KMS-11 (cell line): Measurements from ENCODE around the gene RERE.
"Not testable (repeated sequence)": the region's sequence is repeated elsewhere in the genome, so short reads cannot be mapped to it uniquely, and the experiment has no call there.

Source experiments
- H2AFZ ChIP-seq: fragments of 200-600 bp; sonication (generic); 2 replicates; pipeline ENCODE4 v1.6.1; 2016; ENCODE audit warnings: antibody characterized with exemption, mixed run types, low read depth
- H3K27ac ChIP-seq: fragments of 200-600 bp; sonication (generic); 2 replicates; pipeline ENCODE4 v1.6.1; 2016; ENCODE audit warnings: mild to moderate bottlenecking, mixed run types
- H3K27me3 ChIP-seq: fragments of 200-600 bp; sonication (generic); 2 replicates; pipeline ENCODE4 v1.6.1; 2017; ENCODE audit warnings: mild to moderate bottlenecking, low read depth, mixed run types, moderate library complexity; ENCODE audit not compliant: insufficient read depth
- H3K36me3 ChIP-seq: fragments of 200-600 bp; sonication (generic); 2 replicates; pipeline ENCODE4 v1.6.1; 2017; ENCODE audit warnings: mild to moderate bottlenecking, mixed run types; ENCODE audit not compliant: insufficient read depth
- H3K4me1 ChIP-seq: fragments of 200-600 bp; sonication (generic); 2 replicates; pipeline ENCODE4 v1.6.1; 2016; ENCODE audit warnings: mild to moderate bottlenecking, low read depth, mixed run types; ENCODE audit not compliant: poor library complexity, severe bottlenecking
- H3K4me2 ChIP-seq: fragments of 200-600 bp; sonication (generic); 2 replicates; pipeline ENCODE4 v1.7.0; 2016; ENCODE audit warnings: mild to moderate bottlenecking, mixed run types
- H3K4me3 ChIP-seq: fragments of 200-600 bp; sonication (generic); IDR thresholded peaks from 2 replicates; pipeline ENCODE4 v1.6.1; 2017; ENCODE audit warnings: low read depth, low read length, mixed read lengths; ENCODE audit not compliant: insufficient read depth
- H3K79me2 ChIP-seq: fragments of 200-600 bp; sonication (generic); 2 replicates; pipeline ENCODE4 v1.6.1; 2016; ENCODE audit warnings: low read depth, mixed run types; ENCODE audit not compliant: insufficient read depth
- H3K9ac ChIP-seq: fragments of 200-600 bp; sonication (generic); 2 replicates; pipeline ENCODE4 v1.6.1; 2016; ENCODE audit warnings: mild to moderate bottlenecking, mixed run types
- H4K20me1 ChIP-seq: fragments of 200-600 bp; sonication (generic); 2 replicates; pipeline ENCODE4 v1.6.1; 2016; ENCODE audit warnings: mild to moderate bottlenecking, mixed run types; ENCODE audit not compliant: insufficient read depth
- TF ChIP-seq, protein P1 (sequence below): fragments of 200-600 bp; sonication (generic); conservative IDR thresholded peaks from 2 replicates; pipeline ENCODE4 v1.6.1; 2017; ENCODE audit warnings: low read depth, mild to moderate bottlenecking, antibody characterized with exemption, low read length, moderate library complexity, mixed read lengths

RERE gene

DNA sequence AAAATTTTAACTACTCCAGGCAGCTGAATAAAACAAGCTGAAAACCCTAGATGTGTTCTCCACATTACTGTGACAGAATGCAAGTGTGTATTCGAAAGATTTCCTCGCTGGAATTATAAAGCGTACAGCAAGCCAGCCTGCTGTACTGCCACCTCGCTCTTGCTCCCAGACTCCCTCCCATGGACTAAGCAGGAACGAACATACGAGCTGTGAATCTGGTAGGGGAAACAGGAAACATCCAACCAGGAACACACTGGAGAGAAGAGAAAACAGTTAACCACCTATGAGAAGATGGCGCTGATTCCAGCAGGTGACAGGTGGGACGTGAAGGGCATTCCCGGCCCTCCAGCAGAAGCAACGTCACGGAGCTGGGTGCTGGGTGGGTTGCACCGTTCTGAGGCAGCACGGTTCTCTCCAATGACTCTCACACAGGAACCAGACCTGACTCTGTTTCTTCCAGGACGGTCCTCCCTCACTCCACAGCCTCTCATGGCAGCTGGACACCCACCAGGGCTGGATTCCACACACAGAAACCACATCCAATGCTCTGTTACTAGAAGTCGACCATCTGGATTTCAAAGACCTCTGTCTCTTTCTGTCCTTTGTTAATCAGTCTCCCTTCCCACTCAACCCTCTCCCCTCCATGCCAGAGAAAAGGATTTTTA, 219.2 kb downstream of the RERE start:
- no peak overlapping the region for H3K9ac ChIP-seq
- 0 out of 2 replicates have a peak, but pooled peaks cover 6% of the 10 kb centered on the region for H4K20me1 ChIP-seq
- H3K4me1 ChIP-seq, result peaks cover 45% of the 10 kb centered on the region
- H2AFZ ChIP-seq, result no peak overlapping the region
- peaks cover 7% of the 10 kb centered on the region; the same call in 1 of the 2 replicates for H3K79me2 ChIP-seq
- no peak overlapping the region for H3K4me3 ChIP-seq
- TF ChIP-seq, protein P1, sequence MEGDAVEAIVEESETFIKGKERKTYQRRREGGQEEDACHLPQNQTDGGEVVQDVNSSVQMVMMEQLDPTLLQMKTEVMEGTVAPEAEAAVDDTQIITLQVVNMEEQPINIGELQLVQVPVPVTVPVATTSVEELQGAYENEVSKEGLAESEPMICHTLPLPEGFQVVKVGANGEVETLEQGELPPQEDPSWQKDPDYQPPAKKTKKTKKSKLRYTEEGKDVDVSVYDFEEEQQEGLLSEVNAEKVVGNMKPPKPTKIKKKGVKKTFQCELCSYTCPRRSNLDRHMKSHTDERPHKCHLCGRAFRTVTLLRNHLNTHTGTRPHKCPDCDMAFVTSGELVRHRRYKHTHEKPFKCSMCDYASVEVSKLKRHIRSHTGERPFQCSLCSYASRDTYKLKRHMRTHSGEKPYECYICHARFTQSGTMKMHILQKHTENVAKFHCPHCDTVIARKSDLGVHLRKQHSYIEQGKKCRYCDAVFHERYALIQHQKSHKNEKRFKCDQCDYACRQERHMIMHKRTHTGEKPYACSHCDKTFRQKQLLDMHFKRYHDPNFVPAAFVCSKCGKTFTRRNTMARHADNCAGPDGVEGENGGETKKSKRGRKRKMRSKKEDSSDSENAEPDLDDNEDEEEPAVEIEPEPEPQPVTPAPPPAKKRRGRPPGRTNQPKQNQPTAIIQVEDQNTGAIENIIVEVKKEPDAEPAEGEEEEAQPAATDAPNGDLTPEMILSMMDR, result no peak
- H3K27me3 ChIP-seq, result no peaks in the 10 kb centered on the region
- H3K36me3 ChIP-seq, result no peaks in the 10 kb centered on the region
- H3K27ac ChIP-seq, result no peak overlapping the region
- no peak overlapping the region for H3K4me2 ChIP-seq

DNA sequence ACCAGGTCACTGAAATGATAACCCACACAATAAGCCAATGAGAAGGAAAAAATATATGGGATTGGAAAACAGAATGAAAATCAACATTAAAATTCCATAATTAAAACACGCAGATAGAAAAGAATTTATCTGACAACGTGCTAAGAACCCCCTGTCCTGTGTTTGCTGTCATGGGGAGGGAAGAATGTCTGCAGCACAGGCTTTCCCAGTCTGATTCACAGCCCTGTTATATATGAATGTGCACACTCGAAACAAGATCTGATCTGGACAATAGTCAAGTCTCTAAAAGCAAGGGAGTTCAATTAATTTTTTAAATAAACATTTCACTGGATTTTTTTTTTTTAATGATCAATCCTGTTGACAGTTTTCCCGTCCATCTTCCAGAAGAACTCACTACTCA, 220.0 kb downstream of the RERE start:
- Histone ChIP-seq H3K27ac (no peak overlapping the region), H3K4me1 (peaks cover 42% of the 10 kb centered on the region), H3K36me3 (no peaks in the 10 kb centered on the region), H3K4me3 (no peak overlapping the region), H3K79me2 (peaks cover 4% of the 10 kb centered on the region; the same call in 1 of the 2 replicates), H3K4me2 (no peak overlapping the region), H3K27me3 (no peaks in the 10 kb centered on the region), H2AFZ (no peak overlapping the region), H3K9ac (no peak overlapping the region), H4K20me1 (0 out of 2 replicates have a peak, but pooled peaks cover 6% of the 10 kb centered on the region)
- TF ChIP-seq, protein P1, result no peak

DNA sequence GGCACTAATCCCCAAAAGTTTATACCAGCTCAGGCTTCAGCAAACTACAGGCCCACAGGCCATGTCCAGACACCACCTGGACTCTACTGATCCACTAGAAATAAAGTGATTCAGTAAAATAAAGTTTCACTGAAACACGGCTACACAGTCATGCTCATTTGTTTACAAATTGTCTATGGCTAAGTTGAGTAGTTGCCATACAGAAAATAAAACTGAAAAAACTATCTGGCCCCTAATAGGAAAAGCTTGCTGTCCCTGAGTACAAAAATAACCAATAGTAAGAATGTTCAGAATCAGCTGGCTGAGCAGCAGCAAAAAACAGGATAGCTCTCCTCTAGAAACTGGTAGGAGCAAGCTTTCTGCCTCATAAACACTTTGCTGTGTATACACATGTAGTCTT, 221.5 kb downstream of the RERE start:
- TF ChIP-seq, protein P1, result no peak
- H3K36me3 ChIP-seq, result no peaks in the 10 kb centered on the region
- H3K4me3 ChIP-seq, result no peak overlapping the region
- peak overlapping the region; percentile 36; the same call in 1 of the 2 replicates for H3K27ac ChIP-seq
- H3K79me2 ChIP-seq, result peaks cover 4% of the 10 kb centered on the region; the same call in 1 of the 2 replicates
- H3K4me1 ChIP-seq, result peaks cover 48% of the 10 kb centered on the region
- H3K4me2 ChIP-seq, result peak overlapping the region; percentile 59
- H3K9ac ChIP-seq, result peak overlapping the region; percentile 0; the same call in 1 of the 2 replicates
- H3K27me3 ChIP-seq, result no peaks in the 10 kb centered on the region
- H2AFZ ChIP-seq, result no peak overlapping the region
- H4K20me1 ChIP-seq, result peaks cover 6% of the 10 kb centered on the region; the same call in 1 of the 2 replicates

DNA sequence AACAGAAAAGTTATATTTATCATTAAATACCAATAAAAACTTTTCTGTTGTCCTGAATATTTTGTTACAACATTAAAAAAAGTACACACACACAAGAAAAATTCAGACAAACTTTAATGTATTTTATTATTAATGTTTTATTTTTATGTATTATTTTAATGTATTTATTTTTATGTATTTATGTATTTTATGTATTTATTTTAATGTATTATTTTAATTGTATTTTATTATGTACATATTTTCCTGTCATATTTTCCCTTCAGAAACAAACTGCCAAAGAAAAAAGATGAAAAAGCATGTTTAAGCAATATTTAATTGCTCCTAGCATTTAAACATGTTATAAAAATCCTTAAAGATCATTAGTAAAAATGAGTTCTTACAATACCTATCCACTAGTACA, 222.1 kb downstream of the RERE start:
- no peak overlapping the region for H2AFZ ChIP-seq
- no peaks in the 10 kb centered on the region for H3K36me3 ChIP-seq
- H3K4me1 ChIP-seq, result peaks cover 54% of the 10 kb centered on the region
- H3K27ac ChIP-seq, result peak overlapping the region; percentile 36; the same call in 1 of the 2 replicates
- H3K4me3 ChIP-seq, result no peak overlapping the region
- TF ChIP-seq, protein P1, result no peak
- H3K9ac ChIP-seq, result 0 out of 2 replicates have a peak overlapping the region, but pooled peaks have one; percentile 0
- peaks cover 6% of the 10 kb centered on the region; the same call in 1 of the 2 replicates for H4K20me1 ChIP-seq
- H3K79me2 ChIP-seq, result peaks cover 4% of the 10 kb centered on the region; the same call in 1 of the 2 replicates
- no peaks in the 10 kb centered on the region for H3K27me3 ChIP-seq
- peak overlapping the region; percentile 59 for H3K4me2 ChIP-seq

DNA sequence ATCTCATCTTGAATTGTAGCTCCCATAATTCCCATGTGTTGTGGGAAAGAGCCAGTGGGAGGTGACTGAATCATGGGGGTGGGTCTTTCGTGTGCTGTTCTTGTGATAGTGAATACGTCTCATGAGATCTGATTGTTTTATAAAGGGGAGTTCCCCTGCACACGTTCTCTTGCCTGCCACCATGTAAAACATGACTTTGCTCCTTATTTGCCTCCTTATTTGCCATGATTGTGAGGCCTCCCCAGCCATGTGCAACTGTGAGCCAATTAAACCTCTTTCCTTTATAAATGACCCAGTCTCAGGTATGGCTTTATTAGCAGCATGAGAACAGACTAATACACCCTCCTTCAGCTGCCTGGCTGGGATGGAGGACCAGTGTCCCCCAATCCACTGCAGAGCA, 224.1 kb downstream of the RERE start:
- peaks cover 71% of the 10 kb centered on the region for H3K4me1 ChIP-seq
- not testable (repeated sequence) for H3K4me2 ChIP-seq, H3K79me2 ChIP-seq, H3K27me3 ChIP-seq, H4K20me1 ChIP-seq, H2AFZ ChIP-seq, H3K27ac ChIP-seq, H3K36me3 ChIP-seq, H3K4me3 ChIP-seq, H3K9ac ChIP-seq
